HepG2 (cell line): ENCODE measurements around the gene RGR.

ENCODE experiments used
- ARNT ChIP-seq: fragments of 450-650 bp; IDR thresholded peaks from 2 replicates; pipeline ENCODE4 v1.6.1; 2017
- EED ChIP-seq: sonication (generic); formaldehyde crosslinking; IDR thresholded peaks from 2 replicates; pipeline ENCODE4 v1.5.0; 2020; ENCODE audit warnings: mild to moderate bottlenecking, missing genetic modification reagents
- FOXA1 ChIP-seq, 2 experiments: fragments of 450-650 bp in 1 of 2; sonication (generic) in 1 of 2; formaldehyde crosslinking in 1 of 2; IDR thresholded peaks; 2 replicates each; pipeline versions ENCODE4 v1.4.0 to v1.6.1; 2016 to 2020; ENCODE audit warnings: missing genetic modification reagents in 1 of 2
- GFI1 ChIP-seq: sonication (generic); formaldehyde crosslinking; IDR thresholded peaks from 2 replicates; pipeline ENCODE4 v1.5.0; 2020; ENCODE audit warnings: missing genetic modification reagents, mild to moderate bottlenecking, borderline replicate concordance
- GLI4 ChIP-seq: sonication (generic); formaldehyde crosslinking; IDR thresholded peaks from 2 replicates; pipeline ENCODE4 v1.5.1; 2020; ENCODE audit warnings: missing genetic modification reagents, mild to moderate bottlenecking, moderate library complexity, borderline replicate concordance
- HDAC2 ChIP-seq: sonication (generic); formaldehyde crosslinking; IDR thresholded peaks from 2 replicates; pipeline ENCODE4 v1.4.0; 2020; ENCODE audit warnings: missing genetic modification reagents
- SP1 ChIP-seq, 2 experiments: fragments of 450-650 bp in 1 of 2; sonication (generic) in 1 of 2; formaldehyde crosslinking in 1 of 2; IDR thresholded peaks; 2 replicates each; pipeline versions ENCODE4 v1.4.0 to v1.6.1; 2016 to 2020; ENCODE audit warnings: missing genetic modification reagents in 1 of 2
- TBL1XR1 ChIP-seq: fragments of 150-350 bp; IDR thresholded peaks from 2 replicates; pipeline ENCODE4 v1.6.1; 2014; ENCODE audit warnings: borderline replicate concordance, low read length; ENCODE audit not compliant: partially characterized antibody
- THAP11 ChIP-seq: IDR thresholded peaks from 2 replicates; pipeline ENCODE4 v1.6.1; 2016; ENCODE audit warnings: missing biosample characterization, missing genetic modification reagents
- ZNF407 ChIP-seq: sonication (generic); formaldehyde crosslinking; IDR thresholded peaks from one replicate; pipeline ENCODE4 v1.5.1; 2020; ENCODE audit warnings: mild to moderate bottlenecking, missing genetic modification reagents; ENCODE audit errors: not compliant biosample characterization

- TF ChIP-seq FOXA1 (IDR thresholded peaks at IDR 0.05), result no peak
- no peak for TF ChIP-seq FOXA1 (CRISPR knock-in tag; IDR thresholded peaks at IDR 0.05)
- no peak for TF ChIP-seq SP1 (IDR thresholded peaks at IDR 0.05)
- no peak for TF ChIP-seq SP1 (CRISPR knock-in tag; IDR thresholded peaks at IDR 0.05)
- TF ChIP-seq THAP11 (CRISPR knock-in tag), result no peak
- no peak for TF ChIP-seq EED (CRISPR knock-in tag)
- no peak for TF ChIP-seq ZNF407 (CRISPR knock-in tag)
- no peak for TF ChIP-seq ARNT
- no peak for TF ChIP-seq GLI4 (CRISPR knock-in tag)
- no peak for TF ChIP-seq GFI1 (CRISPR knock-in tag)
- no peak for TF ChIP-seq HDAC2 (CRISPR knock-in tag)
- no peak for TF ChIP-seq TBL1XR1
Measured at GRCh38 chr10:84216834-84217233, 28.0 kb upstream of the RGR start.
